SU-DHL-6 (cell line): ENCODE measurements around the gene SMC2.

ENCODE experiments used
- EZH2phosphoT487 ChIP-seq: fragments of 200-600 bp; sonication (generic), shearing (Covaris generic); conservative IDR thresholded peaks from 2 replicates; pipeline ENCODE4 v1.6.1; 2018; ENCODE audit warnings: mild to moderate bottlenecking, antibody characterized with exemption, low read length, moderate library complexity, mixed read lengths
- TF ChIP-seq, protein P1 (sequence below): fragments of 200-600 bp; sonication (generic); IDR thresholded peaks from one replicate; pipeline ENCODE4 v1.5.1; 2017; ENCODE audit warnings: antibody characterized with exemption, mild to moderate bottlenecking, low read length, moderate library complexity; ENCODE audit not compliant: insufficient read depth, poor library complexity, severe bottlenecking

DNA sequence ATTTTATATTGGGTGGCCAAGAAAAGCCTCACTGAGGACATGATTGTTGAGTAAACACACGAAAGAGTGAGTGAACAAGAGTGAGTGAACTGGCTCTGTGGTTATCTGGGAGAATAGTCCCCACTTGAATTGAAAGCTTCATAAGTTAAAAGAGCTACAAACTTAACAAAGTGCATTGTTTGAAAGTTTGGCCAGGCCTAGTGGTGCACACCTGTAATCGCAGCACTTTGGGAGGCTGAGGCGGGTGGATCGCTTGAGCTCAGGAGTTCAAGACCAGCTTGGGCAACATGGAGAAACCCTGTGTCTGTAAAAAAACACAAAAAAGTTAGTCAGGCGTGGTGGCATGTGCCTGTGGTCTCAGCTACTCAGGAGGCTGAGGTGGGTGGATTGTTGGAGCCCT, 26.9 kb downstream of the SMC2 start:
- TF ChIP-seq, protein P1, sequence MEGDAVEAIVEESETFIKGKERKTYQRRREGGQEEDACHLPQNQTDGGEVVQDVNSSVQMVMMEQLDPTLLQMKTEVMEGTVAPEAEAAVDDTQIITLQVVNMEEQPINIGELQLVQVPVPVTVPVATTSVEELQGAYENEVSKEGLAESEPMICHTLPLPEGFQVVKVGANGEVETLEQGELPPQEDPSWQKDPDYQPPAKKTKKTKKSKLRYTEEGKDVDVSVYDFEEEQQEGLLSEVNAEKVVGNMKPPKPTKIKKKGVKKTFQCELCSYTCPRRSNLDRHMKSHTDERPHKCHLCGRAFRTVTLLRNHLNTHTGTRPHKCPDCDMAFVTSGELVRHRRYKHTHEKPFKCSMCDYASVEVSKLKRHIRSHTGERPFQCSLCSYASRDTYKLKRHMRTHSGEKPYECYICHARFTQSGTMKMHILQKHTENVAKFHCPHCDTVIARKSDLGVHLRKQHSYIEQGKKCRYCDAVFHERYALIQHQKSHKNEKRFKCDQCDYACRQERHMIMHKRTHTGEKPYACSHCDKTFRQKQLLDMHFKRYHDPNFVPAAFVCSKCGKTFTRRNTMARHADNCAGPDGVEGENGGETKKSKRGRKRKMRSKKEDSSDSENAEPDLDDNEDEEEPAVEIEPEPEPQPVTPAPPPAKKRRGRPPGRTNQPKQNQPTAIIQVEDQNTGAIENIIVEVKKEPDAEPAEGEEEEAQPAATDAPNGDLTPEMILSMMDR = no peak
- no peak for TF ChIP-seq EZH2phosphoT487
